Measurements from ENCODE around the gene DOCK4.

DNA sequence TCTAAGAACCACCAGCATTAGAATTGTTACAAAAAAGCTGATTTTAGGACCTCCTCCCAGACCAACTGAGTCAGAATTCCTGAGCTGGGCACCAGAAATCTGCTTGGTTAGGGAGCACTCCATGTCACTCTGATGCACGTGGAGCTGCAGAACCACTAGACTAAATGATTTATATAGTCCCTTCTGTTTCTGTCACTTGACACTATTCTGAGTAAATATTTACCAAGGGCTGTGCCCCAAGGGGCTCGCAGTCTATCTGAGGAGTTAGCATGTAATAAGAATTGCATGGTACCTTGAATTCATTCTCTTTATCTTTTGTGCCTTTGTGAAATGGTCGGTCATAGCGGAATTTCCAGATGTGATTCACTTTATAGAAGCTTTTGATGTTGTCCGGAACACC lies 447.9 kb downstream of the DOCK4 start:
- TF ChIP-seq EZH2 (IDR thresholded peaks at IDR 0.05; ENCODE audit: low read length), result no peak
- TF ChIP-seq, protein P1, sequence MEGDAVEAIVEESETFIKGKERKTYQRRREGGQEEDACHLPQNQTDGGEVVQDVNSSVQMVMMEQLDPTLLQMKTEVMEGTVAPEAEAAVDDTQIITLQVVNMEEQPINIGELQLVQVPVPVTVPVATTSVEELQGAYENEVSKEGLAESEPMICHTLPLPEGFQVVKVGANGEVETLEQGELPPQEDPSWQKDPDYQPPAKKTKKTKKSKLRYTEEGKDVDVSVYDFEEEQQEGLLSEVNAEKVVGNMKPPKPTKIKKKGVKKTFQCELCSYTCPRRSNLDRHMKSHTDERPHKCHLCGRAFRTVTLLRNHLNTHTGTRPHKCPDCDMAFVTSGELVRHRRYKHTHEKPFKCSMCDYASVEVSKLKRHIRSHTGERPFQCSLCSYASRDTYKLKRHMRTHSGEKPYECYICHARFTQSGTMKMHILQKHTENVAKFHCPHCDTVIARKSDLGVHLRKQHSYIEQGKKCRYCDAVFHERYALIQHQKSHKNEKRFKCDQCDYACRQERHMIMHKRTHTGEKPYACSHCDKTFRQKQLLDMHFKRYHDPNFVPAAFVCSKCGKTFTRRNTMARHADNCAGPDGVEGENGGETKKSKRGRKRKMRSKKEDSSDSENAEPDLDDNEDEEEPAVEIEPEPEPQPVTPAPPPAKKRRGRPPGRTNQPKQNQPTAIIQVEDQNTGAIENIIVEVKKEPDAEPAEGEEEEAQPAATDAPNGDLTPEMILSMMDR (optimal IDR thresholded peaks at IDR 0.05 in 1 of 3, IDR thresholded peaks at IDR 0.05 in 1 of 3, conservative IDR thresholded peaks at IDR 0.05 in 1 of 3; ENCODE audit: extremely low read depth in 1 of 3, insufficient read depth in 2 of 3, low read length in 3 of 3), result no peak
